ENCODE measurements around the gene HNRNPH2. TPM values are rescaled to one million over a fixed set of nuclear protein-coding genes. Genes with fewer than 3 reads are reported as not detected.

HNRNPH2 gene
- total and polyA plus RNA-seq, 9 of the 15 experiments (the other 6 are each of a cell fraction or from before 2014, with no cell fraction given) = 40.0 to 130 (median 60.3) TPM

DNA sequence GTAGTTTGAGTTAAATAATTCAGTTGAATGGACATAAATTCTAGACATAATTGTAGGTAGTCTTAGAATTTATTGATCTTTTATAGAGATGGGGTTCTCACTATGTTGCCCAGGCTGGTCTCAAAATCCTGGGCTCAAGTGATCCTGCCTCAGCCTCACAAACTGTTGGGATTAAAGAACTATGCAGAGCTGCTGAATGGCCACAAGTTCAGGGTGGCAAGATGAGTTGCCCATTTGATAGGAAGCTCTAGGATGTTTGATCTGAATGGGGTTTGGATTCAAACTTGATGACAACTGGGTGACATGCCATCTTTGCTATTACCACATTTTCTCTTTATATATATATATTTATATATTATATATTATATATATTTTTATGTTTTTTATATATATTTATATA is 13.7 kb upstream of the HNRNPH2 start:
- Histone ChIP-seq H3K27me3 (ENCODE audit: control insufficient read depth in 2 of 2, insufficient read depth in 2 of 2, low read length in 2 of 2) (no peaks in the 10 kb centered on the region), H3K79me2 (ENCODE audit: control insufficient read depth, insufficient read depth, low read length) (peaks cover 47% of the 10 kb centered on the region), H3K36me3 (ENCODE audit: control insufficient read depth, insufficient read depth, low read length) (peaks cover 58% of the 10 kb centered on the region), H3K4me3 (no peak overlapping the region), H3K4me2 (ENCODE audit: insufficient read depth, low read length) (no peak overlapping the region), H3K27ac (ENCODE audit: extremely low read depth, low read depth, low read length) (no peak overlapping the region), H2AFZ (ENCODE audit: low read depth, low read length) (no peak overlapping the region), H3K9me3 (replicated peaks; ENCODE audit: control insufficient read depth, insufficient read depth, low read depth, low read length) (no peaks in the 10 kb centered on the region), H3K9ac (ENCODE audit: insufficient read depth in 1 of 2, low read depth in 2 of 2, low read length in 2 of 2) (no peak overlapping the region), H3K4me1 (replicated peaks in 1 of 2; ENCODE audit: control insufficient read depth in 2 of 2, insufficient read depth in 2 of 2, low read length in 2 of 2) (peaks cover 0 to 7% of the 10 kb centered on the region in 2 experiments; a peak in 3 of 5 replicates), H4K20me1 (replicated peaks; ENCODE audit: control insufficient read depth, insufficient read depth, low read length) (peaks cover 5% of the 10 kb centered on the region; the same call in 1 of the 2 replicates), H3K9me1 (ENCODE audit: control insufficient read depth, insufficient read depth, low read length) (no peaks in the 10 kb centered on the region)
- DNase-seq (ENCODE audit: extremely low read depth in 1 of 4, low spot score in 3 of 4) = no peak
- ChIA-PET POLR2A (interaction anchor here (1.8 kb wide), 1 partner anchor 9 kb away, joined by 6 read pairs; no protein-coding TSS in a partner anchor), CTCF (ENCODE audit: low intra/inter-chr PET ratio) (no interaction called here)
- no peak for ATAC-seq
- in situ Hi-C loops (cut with MboI) = no loop called here
- intact Hi-C loops (cut with micrococcal nuclease) = no loop called here
- TF ChIP-seq ZNF354B (CRISPR knock-in tag; IDR thresholded peaks at IDR 0.05) (no peak), ARHGAP35 (IDR thresholded peaks at IDR 0.05; ENCODE audit: partially characterized antibody) (no peak), RBFOX2 (IDR thresholded peaks at IDR 0.05; ENCODE audit: low read depth, low read length) (0 out of 2 replicates have a peak, but pooled peaks have one; percentile 15)
- BruUV-seq (replicated peaks) = no TSS peak
- FAIRE-seq = no peak

- Histone ChIP-seq H3K79me2 (ENCODE audit: control insufficient read depth, insufficient read depth, low read length) (peaks cover 33% of the 10 kb centered on the region), H4K20me1 (replicated peaks; ENCODE audit: control insufficient read depth, insufficient read depth, low read length) (peaks cover 5% of the 10 kb centered on the region; the same call in 1 of the 2 replicates), H3K27ac (ENCODE audit: extremely low read depth, low read depth, low read length) (peak overlapping the region; percentile 10; the same call in 1 of the 3 replicates), H3K27me3 (ENCODE audit: control insufficient read depth in 2 of 2, insufficient read depth in 2 of 2, low read length in 2 of 2) (no peaks in the 10 kb centered on the region), H3K4me1 (replicated peaks in 1 of 2; ENCODE audit: control insufficient read depth in 2 of 2, insufficient read depth in 2 of 2, low read length in 2 of 2) (peaks cover 0 to 7% of the 10 kb centered on the region in 2 experiments; a peak in 3 of 5 replicates), H3K9ac (ENCODE audit: insufficient read depth in 1 of 2, low read depth in 2 of 2, low read length in 2 of 2) (no peak overlapping the region), H3K9me3 (replicated peaks; ENCODE audit: control insufficient read depth, insufficient read depth, low read depth, low read length) (no peaks in the 10 kb centered on the region), H3K4me3 (no peak overlapping the region), H3K36me3 (ENCODE audit: control insufficient read depth, insufficient read depth, low read length) (peaks cover 69% of the 10 kb centered on the region), H2AFZ (ENCODE audit: low read depth, low read length) (no peak overlapping the region), H3K9me1 (ENCODE audit: control insufficient read depth, insufficient read depth, low read length) (no peaks in the 10 kb centered on the region), H3K4me2 (ENCODE audit: insufficient read depth, low read length) (no peak overlapping the region)
- ATAC-seq (peak; percentile 3), DNase-seq (ENCODE audit: extremely low read depth in 1 of 4, low spot score in 3 of 4) (no peak), FAIRE-seq (no peak)
- ChIA-PET POLR2A (interaction anchor here (0.6 to 3.4 kb wide), 3 partner anchors 11 to 134 kb away, joined by 3 to 20 read pairs (median 3); partner anchors contain the start of genes GLA, HNRNPH2 and TIMM8A), CTCF (ENCODE audit: low intra/inter-chr PET ratio) (no interaction called here)
- no TSS peak for BruUV-seq (replicated peaks)
- intact Hi-C loops (cut with micrococcal nuclease) = no loop called here
- in situ Hi-C loops (cut with MboI) = no loop called here
- TF ChIP-seq RBFOX2 (IDR thresholded peaks at IDR 0.05; ENCODE audit: low read depth, low read length) (0 out of 2 replicates have a peak, but pooled peaks have one; percentile 22), MYNN (IDR thresholded peaks at IDR 0.05) (no peak), MYNN (CRISPR knock-in tag; IDR thresholded peaks at IDR 0.05) (no peak), CEBPB (tag; IDR thresholded peaks at IDR 0.05) (peak; percentile 85), CEBPG (CRISPR knock-in tag; IDR thresholded peaks at IDR 0.05) (peak; percentile 42; the same call in 1 of the 2 replicates), CEBPG (tag; conservative IDR thresholded peaks at IDR 0.05 in 1 of 2, IDR thresholded peaks at IDR 0.05 in 1 of 2) (peak in 1 of 2 experiments; percentile 67; a peak in 2 of 4 replicates)
- 69% methylated on average over 1 of the region's 1 CpG for WGBS (ENCODE audit: insufficient coverage, low coverage, missing lambda C conversion rate)
Measured at GRCh38 chrX:101395789-101396188, 12.2 kb upstream of the HNRNPH2 start.

Measured in K562 (cell line).